HuH-7.5 (cell line): Measurements from ENCODE around the gene HMSD.

Experiments
- DNase-seq: peaks from one replicate; pipeline ENCODE4 v3.0.0; 2011; ENCODE audit warnings: low spot score

The HMSD gene

GRCh38 chr18:63956755-63957154 lies 7.7 kb downstream of the HMSD start:
- DNase-seq: no peak

DNA sequence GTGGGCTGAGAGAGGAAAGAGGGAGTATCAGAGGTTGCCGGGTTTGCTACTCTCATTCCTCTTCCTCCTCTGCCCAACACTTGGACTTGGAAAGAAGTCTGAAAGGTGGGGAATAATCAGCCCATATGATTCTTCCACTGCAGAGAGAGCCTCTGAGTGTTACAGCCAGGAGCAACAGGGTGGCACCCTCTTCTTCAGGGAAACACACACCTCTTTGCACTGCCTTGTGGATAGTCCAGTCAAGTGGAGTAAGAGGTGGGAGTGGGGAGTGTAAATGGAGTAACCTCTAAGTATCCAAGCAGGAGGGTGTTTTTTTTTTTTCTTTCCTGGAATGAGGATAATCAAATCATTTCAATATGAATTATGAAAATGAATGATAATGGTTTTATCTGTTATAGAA lies 11.8 kb downstream of the HMSD start:
- DNase-seq: no peak

DNA sequence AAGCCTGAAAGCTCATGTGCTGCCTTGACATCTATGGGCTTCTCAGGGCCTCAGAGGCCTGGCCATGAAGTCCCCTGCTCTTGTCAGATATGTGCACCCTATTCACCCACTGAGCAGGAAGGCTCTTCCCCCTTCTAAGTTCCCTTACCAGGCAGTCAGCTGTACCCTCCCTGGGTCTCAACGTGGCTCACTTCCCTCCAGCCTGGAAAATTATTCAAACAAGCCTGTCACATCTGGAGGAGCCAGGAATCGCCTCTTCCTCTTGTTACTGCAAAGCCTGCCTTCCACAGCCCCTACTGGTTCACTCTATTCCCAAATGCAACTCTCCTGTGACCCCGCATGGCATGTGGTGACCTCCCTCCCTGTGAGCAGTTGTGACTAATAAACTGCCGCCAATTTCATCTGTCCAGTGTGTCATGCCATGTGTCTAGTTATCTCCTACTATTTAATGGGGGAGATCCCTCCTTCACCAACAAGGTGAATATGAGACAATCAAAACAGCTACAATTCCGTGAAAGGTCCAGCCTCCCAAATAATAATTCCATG lies 12.4 kb downstream of the HMSD start:
- DNase-seq: no peak

DNA sequence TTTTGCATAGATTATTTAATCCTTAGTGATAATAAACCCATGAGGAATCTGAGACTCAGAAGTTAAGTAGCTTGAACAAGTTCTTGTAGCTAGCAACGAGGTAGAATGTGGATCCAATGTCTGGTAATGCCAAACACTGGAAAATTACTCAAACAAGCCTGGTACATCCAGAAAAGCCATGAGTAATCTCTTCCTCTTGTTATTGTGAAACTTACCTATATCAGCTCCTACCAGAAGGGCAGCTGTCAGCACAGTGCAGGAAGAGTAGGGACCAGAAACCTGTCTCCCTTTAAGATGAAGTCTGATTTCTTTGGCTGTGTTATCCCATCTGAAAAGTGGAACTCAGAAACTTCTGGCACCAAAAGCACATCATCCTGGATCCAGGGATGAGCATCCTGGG lies 13.0 kb downstream of the HMSD start:
- no peak for DNase-seq

DNA sequence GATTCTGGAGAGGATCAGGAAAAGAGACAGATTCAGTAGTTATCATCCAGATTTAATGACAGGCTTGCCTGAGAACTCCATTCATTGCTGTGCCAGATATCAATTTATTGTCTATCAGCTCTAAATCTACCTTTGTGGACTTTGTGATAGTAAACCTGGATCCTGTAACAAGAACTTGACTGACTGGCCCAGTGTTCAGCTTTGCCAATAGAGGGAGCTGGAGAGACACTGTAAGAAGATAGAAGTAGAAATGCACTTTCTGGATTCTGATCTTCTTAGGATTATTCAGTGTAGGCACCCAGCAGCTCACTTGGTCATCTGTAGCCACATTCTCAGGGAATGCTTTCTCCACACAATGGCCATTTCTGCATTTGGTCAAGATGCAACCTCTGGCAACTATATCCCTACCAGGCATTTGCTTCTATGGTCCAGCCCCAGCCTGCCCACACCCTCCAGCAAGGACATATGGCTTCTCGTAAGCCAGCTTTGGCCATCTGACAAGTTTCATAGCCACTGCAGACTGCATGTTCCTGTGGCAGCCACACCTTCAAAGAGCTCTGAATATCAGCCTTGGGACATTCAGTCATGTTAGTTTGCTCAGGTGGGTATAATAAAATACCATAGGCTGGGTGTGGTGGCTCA lies 14.6 kb downstream of the HMSD start:
- DNase-seq: no peak

DNA sequence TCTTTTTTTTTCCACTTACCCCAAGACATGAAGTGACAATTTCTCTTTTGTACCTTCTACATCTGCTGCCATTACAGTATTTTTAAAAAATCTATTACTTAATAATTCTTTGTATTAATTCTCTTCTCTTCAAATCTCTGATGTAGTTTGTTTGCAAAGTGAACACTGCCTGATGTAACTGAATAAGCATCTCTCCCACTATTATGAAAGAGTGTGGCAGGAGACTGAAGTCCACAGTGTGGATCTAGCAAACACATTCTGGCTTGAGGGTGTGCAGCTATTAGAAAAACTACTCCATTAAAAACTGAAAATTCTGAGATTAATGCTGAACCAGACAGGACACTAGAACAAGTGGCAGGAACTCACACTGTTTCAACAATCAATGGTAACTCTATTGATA lies 15.8 kb downstream of the HMSD start:
- no peak for DNase-seq

- DNase-seq: no peak
These were observed 16.7 kb downstream of the HMSD start for GRCh38 chr18:63965716-63966330.

GRCh38 chr18:63969942-63970808 lies 21.1 kb downstream of the HMSD start, which contains the start of gene SERPINB8:
TSS of gene SERPINB8 (plus strand) at chr18:63970081. CDS start at chr18:63978309, 8,228 bp downstream.
- peak; percentile 39 for DNase-seq

DNA sequence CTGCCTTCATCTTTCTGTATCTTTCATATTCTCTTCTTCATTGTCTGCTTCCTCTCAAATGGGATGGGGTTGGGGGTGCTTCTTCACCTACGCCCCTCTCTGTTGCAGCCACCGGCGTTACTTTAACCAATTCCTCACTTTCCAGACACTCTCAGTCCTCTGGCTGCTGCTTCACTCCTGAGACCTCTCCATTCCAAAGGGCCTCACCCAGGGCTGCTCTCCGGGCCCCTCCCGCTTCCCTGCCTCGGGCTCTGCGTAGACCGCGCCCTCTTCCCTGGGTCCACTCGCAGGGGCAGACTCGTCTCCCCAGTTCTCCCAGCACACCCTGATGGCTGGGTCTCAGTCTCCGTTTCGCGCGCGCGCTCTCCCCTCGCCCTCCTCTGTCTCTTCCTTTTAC lies 21.7 kb downstream of the HMSD start:
- DNase-seq: no peak

GRCh38 chr18:63971320-63972001 lies 22.4 kb downstream of the HMSD start:
- no peak for DNase-seq

- DNase-seq: no peak
These were observed 22.9 kb downstream of the HMSD start for GRCh38 chr18:63972002-63972376.

- no peak for DNase-seq
These were observed 25.9 kb downstream of the HMSD start for GRCh38 chr18:63974991-63975390.

- DNase-seq: no peak
These were observed 26.5 kb downstream of the HMSD start for GRCh38 chr18:63975628-63976027.

- DNase-seq: no peak
These were observed 27.9 kb downstream of the HMSD start for GRCh38 chr18:63977040-63977439.

GRCh38 chr18:63979409-63979920 lies 30.4 kb downstream of the HMSD start:
- DNase-seq: peak; percentile 17

- no peak for DNase-seq
These were observed 30.9 kb downstream of the HMSD start for GRCh38 chr18:63980027-63980426.

DNA sequence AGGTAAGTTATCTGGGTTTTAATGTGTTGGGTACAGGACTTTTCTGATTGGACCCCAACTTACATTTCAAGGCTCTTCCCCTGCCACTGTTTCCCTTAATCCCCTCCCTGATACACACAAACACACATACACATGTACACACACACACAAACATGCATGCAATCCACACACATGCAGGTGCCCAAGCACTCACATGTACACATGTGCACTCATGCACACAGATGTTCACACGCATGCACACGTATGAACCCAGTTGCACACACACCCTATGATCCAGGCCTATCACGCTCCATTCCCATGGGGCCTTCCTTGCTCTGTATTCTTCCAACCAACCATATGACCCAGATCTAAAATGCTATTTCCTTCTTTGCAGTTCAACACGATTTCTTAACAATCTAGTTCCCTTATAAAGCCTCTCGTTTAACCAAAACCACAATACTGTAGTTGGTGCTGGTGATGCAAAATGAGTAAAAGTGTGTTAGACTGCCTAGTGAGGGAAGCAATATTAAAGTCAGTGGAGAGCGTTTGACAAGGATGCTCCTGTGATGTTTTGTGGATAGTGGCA lies 31.9 kb downstream of the HMSD start:
- DNase-seq: no peak

DNA sequence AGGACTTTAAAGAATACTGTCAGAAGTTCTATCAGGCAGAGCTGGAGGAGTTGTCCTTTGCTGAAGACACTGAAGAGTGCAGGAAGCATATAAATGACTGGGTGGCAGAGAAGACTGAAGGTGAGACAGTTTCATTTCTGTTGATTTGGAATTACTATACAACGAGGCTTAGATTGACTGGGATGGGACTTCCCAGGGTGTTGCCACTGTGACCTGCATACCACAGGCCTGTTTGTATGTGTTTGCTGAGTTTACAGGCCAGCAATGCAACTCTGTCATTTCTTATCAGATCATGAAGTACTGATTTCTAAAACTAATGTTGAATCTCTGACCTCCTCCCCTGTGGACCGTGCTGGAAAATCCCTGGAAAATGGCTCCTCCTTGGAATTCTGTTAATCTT lies 32.6 kb downstream of the HMSD start:
- DNase-seq: no peak

DNA sequence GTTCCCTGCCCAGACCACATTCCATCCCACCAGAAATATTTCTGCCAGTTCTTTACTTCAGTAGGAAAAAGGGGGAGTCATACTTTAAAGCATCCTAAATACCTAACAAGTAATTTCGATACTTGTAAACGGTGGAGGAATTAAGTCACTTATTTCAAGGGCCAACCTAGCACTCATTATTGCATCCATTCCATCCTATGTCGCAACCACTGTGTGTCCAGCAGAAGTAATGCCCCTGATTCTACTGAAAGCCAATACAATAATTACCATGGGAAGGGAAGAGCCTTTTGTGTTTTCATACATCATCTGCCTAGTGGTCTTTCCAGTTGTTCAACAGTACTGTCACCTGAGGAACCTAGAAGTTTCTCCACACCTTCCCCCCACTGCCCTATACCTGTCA lies 33.3 kb downstream of the HMSD start:
- no peak for DNase-seq

DNA sequence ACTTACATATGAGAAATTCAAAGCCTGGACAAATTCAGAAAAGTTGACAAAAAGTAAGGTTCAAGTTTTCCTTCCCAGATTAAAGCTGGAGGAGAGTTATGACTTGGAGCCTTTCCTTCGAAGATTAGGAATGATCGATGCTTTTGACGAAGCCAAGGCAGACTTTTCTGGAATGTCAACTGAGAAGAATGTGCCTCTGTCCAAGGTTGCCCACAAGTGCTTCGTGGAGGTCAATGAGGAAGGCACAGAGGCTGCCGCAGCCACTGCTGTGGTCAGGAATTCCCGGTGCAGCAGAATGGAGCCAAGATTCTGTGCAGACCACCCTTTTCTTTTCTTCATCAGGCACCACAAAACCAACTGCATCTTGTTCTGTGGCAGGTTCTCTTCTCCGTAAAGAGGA lies 37.8 kb downstream of the HMSD start:
- no peak for DNase-seq

DNA sequence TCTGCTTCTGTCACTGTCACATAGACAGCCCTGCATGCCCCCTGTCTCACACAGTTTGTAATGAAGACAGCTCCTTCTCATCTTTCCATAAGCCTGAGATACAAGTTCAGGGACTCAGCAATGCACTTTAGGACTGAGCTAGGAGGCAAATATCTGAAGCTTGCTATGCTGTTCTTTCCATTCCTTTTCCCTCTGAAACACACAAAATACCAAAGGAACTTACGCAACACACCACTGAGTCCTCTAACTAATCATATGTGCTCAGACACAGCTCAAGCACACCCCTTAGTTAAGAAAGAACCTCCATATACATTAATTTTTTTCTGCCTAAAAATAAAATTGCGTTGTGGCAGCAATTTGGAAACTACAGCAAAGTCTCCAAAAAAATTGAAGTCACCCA lies 38.6 kb downstream of the HMSD start:
- DNase-seq: no peak

- DNase-seq: no peak
These were observed 43.6 kb downstream of the HMSD start for GRCh38 chr18:63992751-63993150.
